H9 (cell line): ENCODE measurements around the gene CATSPER1. TPM values are rescaled to one million over a fixed set of nuclear protein-coding genes. Genes with fewer than 3 reads are reported as not detected.

Experiments used
- DNase-seq: peaks from one replicate; pipeline ENCODE4 v3.0.0-alpha.2; 2017
- H2AFZ ChIP-seq: one replicate; pipeline ENCODE4 v1.6.1; 2013; ENCODE audit warnings: mild to moderate bottlenecking, low read length, control low read depth, moderate library complexity
- H2AK5ac ChIP-seq: 2 replicates; pipeline ENCODE4 v1.6.1; 2013; ENCODE audit warnings: low read length, control low read depth, mixed read lengths; ENCODE audit not compliant: insufficient read length
- H2BK120ac ChIP-seq: one replicate; pipeline ENCODE4 v1.6.1; 2013; ENCODE audit warnings: low read depth, mild to moderate bottlenecking, low read length, control low read depth, inconsistent platforms; ENCODE audit not compliant: poor library complexity, severe bottlenecking
- H2BK12ac ChIP-seq: 2 replicates; pipeline ENCODE4 v1.6.1; 2013; ENCODE audit warnings: low read length, control low read depth, mixed read lengths, low read depth; ENCODE audit not compliant: insufficient read length
- H2BK15ac ChIP-seq: 2 replicates; pipeline ENCODE4 v1.6.1; 2013; ENCODE audit warnings: low read depth, low read length, control low read depth
- H2BK20ac ChIP-seq: one replicate; pipeline ENCODE4 v1.6.1; 2013; ENCODE audit warnings: low read depth, mild to moderate bottlenecking, low read length, control low read depth, inconsistent platforms; ENCODE audit not compliant: poor library complexity, severe bottlenecking
- H2BK5ac ChIP-seq: 2 replicates; pipeline ENCODE4 v1.6.1; 2013; ENCODE audit warnings: low read length, control low read depth, mixed read lengths; ENCODE audit not compliant: insufficient read length
- H3K14ac ChIP-seq: 2 replicates; pipeline ENCODE4 v1.6.1; 2013; ENCODE audit warnings: low read length, control low read depth; ENCODE audit not compliant: insufficient read depth
- H3K18ac ChIP-seq: 2 replicates; pipeline ENCODE4 v1.6.1; 2013; ENCODE audit warnings: low read depth, mild to moderate bottlenecking, mixed read lengths, low read length, control low read depth; ENCODE audit not compliant: insufficient read length
- H3K23ac ChIP-seq: 2 replicates; pipeline ENCODE4 v1.6.1; 2013; ENCODE audit warnings: low read length, control low read depth, mixed read lengths, low read depth; ENCODE audit not compliant: insufficient read length
- H3K23me2 ChIP-seq: 2 replicates; pipeline ENCODE4 v1.6.1; 2013; ENCODE audit warnings: low read depth, mild to moderate bottlenecking, mixed read lengths, low read length, control low read depth; ENCODE audit not compliant: insufficient read length, poor library complexity, severe bottlenecking
- H3K27ac ChIP-seq: 2 replicates; pipeline ENCODE4 v1.5.1; 2013; ENCODE audit warnings: low read length, control low read depth, mixed read lengths, low read depth; ENCODE audit not compliant: insufficient read length
- H3K27me3 ChIP-seq: 2 replicates; pipeline ENCODE4 v1.6.1; 2013; ENCODE audit warnings: low read length, control low read depth, inconsistent platforms; ENCODE audit not compliant: insufficient read depth
- H3K4ac ChIP-seq: 2 replicates; pipeline ENCODE4 v1.6.1; 2013; ENCODE audit warnings: low read depth, mild to moderate bottlenecking, control low read depth, inconsistent platforms, low read length, moderate library complexity
- H3K4me1 ChIP-seq: 2 replicates; pipeline ENCODE4 v1.6.1; 2013; ENCODE audit warnings: low read length, control low read depth, inconsistent platforms; ENCODE audit not compliant: insufficient read depth
- H3K4me2 ChIP-seq: 2 replicates; pipeline ENCODE4 v1.6.1; 2013; ENCODE audit warnings: low read length, control low read depth, mixed read lengths; ENCODE audit not compliant: insufficient read length, insufficient read depth
- H3K56ac ChIP-seq: 2 replicates; pipeline ENCODE4 v1.6.1; 2013; ENCODE audit warnings: low read depth, mild to moderate bottlenecking, mixed read lengths, low read length, control low read depth; ENCODE audit not compliant: insufficient read length
- H3K79me1 ChIP-seq: 2 replicates; pipeline ENCODE4 v1.6.1; 2013; ENCODE audit warnings: low read depth, mild to moderate bottlenecking, moderate library complexity, low read length, control low read depth, inconsistent platforms; ENCODE audit not compliant: insufficient read depth, poor library complexity, severe bottlenecking
- H3K79me2 ChIP-seq: 2 replicates; pipeline ENCODE4 v1.6.1; 2013; ENCODE audit warnings: low read length, control low read depth, inconsistent platforms; ENCODE audit not compliant: insufficient read depth
- H3K9ac ChIP-seq: 2 replicates; pipeline ENCODE4 v1.6.1; 2013; ENCODE audit warnings: low read length, control low read depth, mixed read lengths; ENCODE audit not compliant: insufficient read length; ENCODE audit errors: extremely low read depth
- H3K9me3 ChIP-seq: one replicate; pipeline ENCODE4 v1.6.1; 2013; ENCODE audit warnings: low read depth, low read length, inconsistent platforms; ENCODE audit not compliant: control insufficient read depth
- H3T11ph ChIP-seq: one replicate; pipeline ENCODE4 v1.6.1; 2013; ENCODE audit warnings: mild to moderate bottlenecking, low read length, control low read depth, inconsistent platforms
- H4K20me1 ChIP-seq: one replicate; pipeline ENCODE4 v1.6.1; 2013; ENCODE audit not compliant: control insufficient read depth, insufficient read length, insufficient read depth
- H4K5ac ChIP-seq: 2 replicates; pipeline ENCODE4 v1.6.1; 2013; ENCODE audit warnings: low read depth, mild to moderate bottlenecking, mixed read lengths, low read length, control low read depth; ENCODE audit not compliant: insufficient read length
- H4K8ac ChIP-seq: replicated peaks from 2 replicates; pipeline ENCODE4 v1.6.1; 2013; ENCODE audit warnings: low read length, control low read depth, mixed read lengths, low read depth; ENCODE audit not compliant: insufficient read length
- H4K91ac ChIP-seq: 2 replicates; pipeline ENCODE4 v1.6.1; 2013; ENCODE audit warnings: low read depth, mild to moderate bottlenecking, moderate library complexity, mixed read lengths, low read length, control low read depth; ENCODE audit not compliant: insufficient read length
- H3K27ac Mint-ChIP-seq, 3 experiments: 2 replicates in 2 of 3; 3 replicates in 1 of 3; pipeline ENCODE4 v1.8.0; 2020 to 2021; ENCODE audit warnings: mixed read lengths in 3 of 3, mild to moderate bottlenecking in 1 of 3, moderate library complexity in 1 of 3
- H3K27me3 Mint-ChIP-seq: 2 replicates; pipeline ENCODE4 v1.8.0; 2021; ENCODE audit warnings: low read depth, mild to moderate bottlenecking, moderate library complexity, mixed read lengths
- H3K36me3 Mint-ChIP-seq, 3 experiments: 2 replicates in 2 of 3; 3 replicates in 1 of 3; pipeline ENCODE4 v1.8.0; 2020 to 2021; ENCODE audit warnings: low read depth in 3 of 3, mixed read lengths in 3 of 3; ENCODE audit not compliant: insufficient read depth in 1 of 3
- H3K4me1 Mint-ChIP-seq, 2 experiments: 2 replicates each; pipeline ENCODE4 v1.8.0; 2020; ENCODE audit warnings: mixed read lengths in 2 of 2
- H3K4me3 Mint-ChIP-seq, 2 experiments: 2 replicates in 1 of 2; 3 replicates in 1 of 2; pipeline ENCODE4 v1.8.0; 2020 to 2021; ENCODE audit warnings: mild to moderate bottlenecking in 2 of 2, mixed read lengths in 2 of 2, moderate library complexity in 1 of 2
- H3K9me3 Mint-ChIP-seq, 2 experiments: 2 replicates in 1 of 2; 3 replicates in 1 of 2; pipeline ENCODE4 v1.8.0; 2020; ENCODE audit warnings: mild to moderate bottlenecking in 2 of 2, mixed read lengths in 2 of 2, moderate library complexity in 1 of 2
- WGBS: extraction: QIAGEN DNeasy Blood & Tissue Kit; methylation state at CpG from one replicate; pipeline ENCODE4 v1.1.7; 2013; ENCODE audit warnings: missing lambda C conversion rate, low lambda C conversion rate, mixed read lengths; ENCODE audit not compliant: insufficient read length; ENCODE audit errors: extremely low coverage; 5-methylcytosine and 5-hydroxymethylcytosine counted together
- total RNA-seq: library from RNA; stranded (reverse); gene quantifications from 2 replicates; pipeline ENCODE4 v1.2.1, GENCODE V29; 2021
- TF ChIP-seq, protein P1 (sequence below): fragments of 200-600 bp; sonication (generic); conservative IDR thresholded peaks from 3 replicates; pipeline ENCODE4 v1.8.0; 2021; ENCODE audit warnings: antibody characterized with exemption, mild to moderate bottlenecking

The CATSPER1 gene
- total RNA-seq, 1 experiment from 2014 or later, result not detected

DNA sequence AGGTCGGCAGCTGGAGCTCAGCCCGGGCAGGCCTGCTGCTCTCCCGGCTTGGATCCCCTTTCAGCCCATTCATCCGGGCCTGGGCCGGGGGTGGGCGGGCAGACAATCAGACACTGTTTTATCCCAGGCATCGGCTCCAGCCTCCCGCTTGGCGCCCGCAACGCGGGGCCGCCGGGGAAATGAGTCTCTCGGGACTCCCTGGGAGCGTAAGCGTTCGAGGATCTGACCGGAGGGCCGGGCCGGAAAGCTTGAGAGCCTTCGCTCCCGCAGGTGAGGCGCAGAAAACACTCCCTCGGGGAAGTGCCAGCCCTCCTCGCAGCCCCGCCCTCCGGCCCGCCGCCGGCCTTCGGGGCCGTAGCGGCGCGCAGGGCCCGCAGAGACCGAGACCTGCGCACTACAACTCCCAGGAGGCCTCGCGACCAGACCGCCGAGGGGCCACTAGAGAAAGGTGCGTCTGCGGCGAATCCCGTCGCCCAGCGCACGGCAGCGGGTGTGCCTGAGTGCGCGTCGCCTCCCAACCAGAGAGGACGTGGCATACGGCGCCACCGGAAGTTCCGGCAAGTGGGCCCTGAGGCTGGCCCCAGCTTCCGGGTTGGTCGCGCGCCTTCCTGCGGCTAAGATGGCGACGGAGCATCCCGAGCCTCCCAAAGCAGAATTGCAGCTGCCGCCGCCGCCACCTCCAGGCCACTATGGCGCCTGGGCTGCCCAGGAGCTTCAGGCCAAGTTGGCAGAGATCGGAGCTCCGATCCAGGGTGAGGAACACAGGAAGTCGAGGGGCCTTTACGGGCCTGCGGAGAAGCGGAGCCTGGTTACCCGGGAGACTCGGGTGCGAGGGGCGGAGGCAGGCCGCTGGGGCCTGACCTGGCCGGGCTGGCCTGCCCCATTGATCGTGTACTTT lies 25.7 kb upstream of the CATSPER1 start, which contains the start of gene SF3B2:
SF3B2 (plus strand) TSS at position 599 of the 898 bp plus-strand sequence; CDS start at position 620, 21 bp downstream.
- peaks cover 6% of the 10 kb centered on the region; the same call in 1 of the 2 replicates for H3K4me1 ChIP-seq
- H3K4ac ChIP-seq, result no peak within 1 kb of the TSS
- no peak within 1 kb of the TSS for H2BK20ac ChIP-seq
- peak within 1 kb of the TSS; percentile 89 for H3K9ac ChIP-seq
- peaks cover 9% of the 10 kb centered on the region for H3K79me1 ChIP-seq
- no CpG with 5 or more reads among the region's 84 CpGs for WGBS
- peak; percentile 99 for DNase-seq
- H2BK15ac ChIP-seq, result no peak within 1 kb of the TSS
- H3K14ac ChIP-seq, result peak within 1 kb of the TSS; percentile 86
- TF ChIP-seq, protein P1, sequence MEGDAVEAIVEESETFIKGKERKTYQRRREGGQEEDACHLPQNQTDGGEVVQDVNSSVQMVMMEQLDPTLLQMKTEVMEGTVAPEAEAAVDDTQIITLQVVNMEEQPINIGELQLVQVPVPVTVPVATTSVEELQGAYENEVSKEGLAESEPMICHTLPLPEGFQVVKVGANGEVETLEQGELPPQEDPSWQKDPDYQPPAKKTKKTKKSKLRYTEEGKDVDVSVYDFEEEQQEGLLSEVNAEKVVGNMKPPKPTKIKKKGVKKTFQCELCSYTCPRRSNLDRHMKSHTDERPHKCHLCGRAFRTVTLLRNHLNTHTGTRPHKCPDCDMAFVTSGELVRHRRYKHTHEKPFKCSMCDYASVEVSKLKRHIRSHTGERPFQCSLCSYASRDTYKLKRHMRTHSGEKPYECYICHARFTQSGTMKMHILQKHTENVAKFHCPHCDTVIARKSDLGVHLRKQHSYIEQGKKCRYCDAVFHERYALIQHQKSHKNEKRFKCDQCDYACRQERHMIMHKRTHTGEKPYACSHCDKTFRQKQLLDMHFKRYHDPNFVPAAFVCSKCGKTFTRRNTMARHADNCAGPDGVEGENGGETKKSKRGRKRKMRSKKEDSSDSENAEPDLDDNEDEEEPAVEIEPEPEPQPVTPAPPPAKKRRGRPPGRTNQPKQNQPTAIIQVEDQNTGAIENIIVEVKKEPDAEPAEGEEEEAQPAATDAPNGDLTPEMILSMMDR, result no peak
- no peaks in the 10 kb centered on the region for H3K27me3 ChIP-seq
- H2AFZ ChIP-seq, result no peak within 1 kb of the TSS
- Mint-ChIP-seq H3K36me3 (peaks cover 28 to 42% (median 42%) of the 10 kb centered on the region in 3 experiments), H3K27ac (peak within 1 kb of the TSS; percentile 98 to 99 (median 99)), H3K9me3 (no peaks in the 10 kb centered on the region), H3K4me3 (peak within 1 kb of the TSS; percentile 95 to 99), H3K4me1 (peaks cover 27 to 38% of the 10 kb centered on the region in 2 experiments), H3K27me3 (no peaks in the 10 kb centered on the region; the same call in 1 of the 2 replicates)
- no peak within 1 kb of the TSS for H4K5ac ChIP-seq
- no peak within 1 kb of the TSS for H2BK5ac ChIP-seq
- H4K8ac ChIP-seq, result no peak within 1 kb of the TSS
- H3K23me2 ChIP-seq, result peaks cover 15% of the 10 kb centered on the region
- peak within 1 kb of the TSS; percentile 98 for H3K4me2 ChIP-seq
- no peak within 1 kb of the TSS for H3K27ac ChIP-seq
- no peaks in the 10 kb centered on the region for H3K9me3 ChIP-seq
- peaks cover 3% of the 10 kb centered on the region for H4K20me1 ChIP-seq
- peaks cover 12% of the 10 kb centered on the region; the same call in 1 of the 2 replicates for H3K79me2 ChIP-seq
- no peak within 1 kb of the TSS for H2BK12ac ChIP-seq
- peak within 1 kb of the TSS; percentile 81 for H3K18ac ChIP-seq
- no peak within 1 kb of the TSS for H3K23ac ChIP-seq
- H2AK5ac ChIP-seq, result no peak within 1 kb of the TSS
- H4K91ac ChIP-seq, result no peak within 1 kb of the TSS
- no peak within 1 kb of the TSS for H3K56ac ChIP-seq
- H2BK120ac ChIP-seq, result no peak within 1 kb of the TSS
- H3T11ph ChIP-seq, result no peak within 1 kb of the TSS
